A549 (cell line): ENCODE measurements around the gene ARMS2. TPM values are rescaled to one million over a fixed set of nuclear protein-coding genes. Genes with fewer than 3 reads are reported as not detected.

Source experiments
- ATAC-seq, 2 experiments: fragments of 200-7000 bp in 1 of 2; fragments of >200 bp in 1 of 2; cut with Nextera tagmentation in 1 of 2; cut with Tn5 transposase in 1 of 2; 3 replicates each; pipeline versions ENCODE4 v1.8.0 to v1.9.1; 2018 to 2020; ENCODE audit warnings: mild to moderate bottlenecking in 1 of 2, moderate library complexity in 1 of 2
- CTCF ChIA-PET: fragments of 300-600 bp; sonication (Branson Sonifier 250); formaldehyde crosslinking; extraction: SDS; loops from one replicate; lab custom pipeline; 2021; ENCODE audit warnings: antibody characterized with exemption, inconsistent platforms; lab: Yijun Ruan, JAX
- POLR2A ChIA-PET: fragments of 350-600 bp; formaldehyde crosslinking; extraction: SDS; loops from one replicate; lab custom pipeline; 2021; ENCODE audit warnings: antibody characterized with exemption, inconsistent platforms; lab: Yijun Ruan, JAX
- DNase-seq, 2 experiments: peaks; one replicate each; pipeline versions ENCODE4 v3.0.0 to v3.0.0-alpha.2; 2011 to 2016; ENCODE audit warnings: low read depth in 1 of 2, low spot score in 1 of 2
- FAIRE-seq: peaks from 2 replicates; lab custom pipeline; 2011; peaks lifted over from hg19 to GRCh38; lab: Jason Lieb, UNC
- H3K27ac ChIP-seq, 2 experiments: fragments of >200 bp; sonication (Bioruptor Twin); formaldehyde crosslinking; 3 replicates each; pipeline ENCODE4 v1.5.1; 2016 to 2017
- H3K4me1 ChIP-seq: fragments of >200 bp; sonication (Bioruptor Twin); formaldehyde crosslinking; 3 replicates; pipeline ENCODE4 v1.6.1; 2016
- H3K4me2 ChIP-seq: fragments of >200 bp; sonication (Bioruptor Twin); formaldehyde crosslinking; 3 replicates; pipeline ENCODE4 v1.6.1; 2016
- H3K4me3 ChIP-seq: fragments of >200 bp; sonication (Bioruptor Twin); formaldehyde crosslinking; 3 replicates; pipeline ENCODE4 v1.5.1; 2016
- H3K9me3 ChIP-seq: fragments of >200 bp; sonication (Bioruptor Twin); formaldehyde crosslinking; 3 replicates; pipeline ENCODE4 v1.6.1; 2016
- BHLHE40 ChIP-seq: IDR thresholded peaks from 2 replicates; pipeline ENCODE4 v1.6.1; 2012; ENCODE audit warnings: low read depth, low read length, inconsistent platforms
- CHD2 ChIP-seq: fragments of 150-350 bp; IDR thresholded peaks from 2 replicates; pipeline ENCODE4 v1.6.1; 2014; ENCODE audit warnings: low read length; ENCODE audit not compliant: partially characterized antibody
- EHMT2 ChIP-seq: fragments of 200-600 bp; sonication (generic); IDR thresholded peaks from 2 replicates; pipeline ENCODE4 v1.6.1; 2016; ENCODE audit warnings: antibody characterized with exemption, low read depth, mild to moderate bottlenecking, moderate library complexity
- ESRRA ChIP-seq: fragments of 150-350 bp; IDR thresholded peaks from 2 replicates; pipeline ENCODE4 v1.6.1; 2014; ENCODE audit warnings: mild to moderate bottlenecking, low read length, borderline replicate concordance
- FOSL2 ChIP-seq, 2 experiments: fragments of 450-650 bp in 1 of 2; fragments of >200 bp in 1 of 2; sonication (Bioruptor Twin) in 1 of 2; formaldehyde crosslinking; IDR thresholded peaks; 2 replicates each; pipeline versions ENCODE4 v1.5.0 to v1.6.1; 2016 to 2020; ENCODE audit warnings: mild to moderate bottlenecking in 1 of 2, moderate library complexity in 1 of 2
- FOXS1 ChIP-seq: fragments of 250-450 bp; sonication (Bioruptor Pico); IDR thresholded peaks from 2 replicates; pipeline ENCODE4 v1.5.0; 2020; ENCODE audit warnings: mild to moderate bottlenecking, moderate library complexity
- HDAC2 ChIP-seq: fragments of 200-600 bp; sonication (generic); IDR thresholded peaks from 2 replicates; pipeline ENCODE4 v1.6.1; 2016
- HOXB13 ChIP-seq: fragments of 250-450 bp; sonication (Bioruptor Pico); IDR thresholded peaks from 2 replicates; pipeline ENCODE4 v1.5.0; 2020; ENCODE audit warnings: low read depth, mild to moderate bottlenecking, moderate library complexity
- HOXB5 ChIP-seq: fragments of 250-450 bp; sonication (Bioruptor Pico); IDR thresholded peaks from 2 replicates; pipeline ENCODE4 v1.5.0; 2020; ENCODE audit warnings: mild to moderate bottlenecking, moderate library complexity
- JUNB ChIP-seq: fragments of >200 bp; sonication (Bioruptor Twin); formaldehyde crosslinking; IDR thresholded peaks from 2 replicates; pipeline ENCODE4 v1.6.1; 2016
- KDM5A ChIP-seq: fragments of 200-600 bp; sonication (generic); IDR thresholded peaks from 2 replicates; pipeline ENCODE4 v1.6.1; 2016; ENCODE audit warnings: antibody characterized with exemption, mild to moderate bottlenecking
- MAZ ChIP-seq: fragments of 150-350 bp; IDR thresholded peaks from 2 replicates; pipeline ENCODE4 v1.6.1; 2014; ENCODE audit warnings: antibody characterized with exemption, low read depth, low read length, borderline replicate concordance
- NR3C1 ChIP-seq: fragments of >200 bp; sonication (Bioruptor Twin); formaldehyde crosslinking; IDR thresholded peaks from 3 replicates; pipeline ENCODE4 v1.6.1; 2017
- RARB ChIP-seq: fragments of 250-450 bp; sonication (Bioruptor Pico); IDR thresholded peaks from 2 replicates; pipeline ENCODE4 v1.8.0; 2021; ENCODE audit warnings: mild to moderate bottlenecking, moderate library complexity
- TFCP2L1 ChIP-seq: fragments of 250-450 bp; sonication (Bioruptor Pico); IDR thresholded peaks from 2 replicates; pipeline ENCODE4 v1.5.0; 2021; ENCODE audit warnings: mild to moderate bottlenecking
- TP53 ChIP-seq: fragments of 250-450 bp; sonication (Bioruptor Pico); IDR thresholded peaks from 2 replicates; pipeline ENCODE4 v1.5.0; 2021; ENCODE audit warnings: mild to moderate bottlenecking, moderate library complexity
- ZC3H11A ChIP-seq: fragments of 450-650 bp; IDR thresholded peaks from 2 replicates; pipeline ENCODE4 v1.6.1; 2014; ENCODE audit warnings: antibody characterized with exemption, mild to moderate bottlenecking
- ZFP36 ChIP-seq: fragments of 450-650 bp; IDR thresholded peaks from 2 replicates; pipeline ENCODE4 v1.6.1; 2014; ENCODE audit warnings: borderline replicate concordance; ENCODE audit not compliant: partially characterized antibody
- WGBS: methylation state at CpG from one replicate; pipeline ENCODE4 v1.1.6; 2017; ENCODE audit errors: missing lambda C conversion rate; 5-methylcytosine and 5-hydroxymethylcytosine counted together
- polyA plus RNA-seq, 4 experiments: library from polyadenylated mRNA; depleted of rRNA in 3 of 4; stranded (reverse); fragments of >200 nt; fragmentation: RNase III in 1 of 4; extraction: RNeasy Plus Mini Kit Qiagen cat#74134 plus additional on column Dnase treatment in 1 of 4; gene quantifications; 2 replicates in 3 of 4; 3 replicates in 1 of 4; pipeline ENCODE4 v1.2.3, GENCODE V29; 2011 to 2017
- TF ChIP-seq, protein P1 (sequence below): fragments of >200 bp; sonication (Bioruptor Twin); formaldehyde crosslinking; IDR thresholded peaks from 2 replicates; pipeline ENCODE4 v1.6.1; 2016
- TF ChIP-seq, protein P2 (sequence below): fragments of 250-450 bp; sonication (Bioruptor Pico); IDR thresholded peaks from 2 replicates; pipeline ENCODE4 v1.5.0; 2021; ENCODE audit warnings: mild to moderate bottlenecking, moderate library complexity, borderline replicate concordance
- TF ChIP-seq, protein P3 (sequence below): fragments of 150-350 bp; IDR thresholded peaks from 2 replicates; pipeline ENCODE4 v1.6.1; 2014; ENCODE audit warnings: low read depth, mild to moderate bottlenecking, low read length
- TF ChIP-seq, protein P4 (sequence below): fragments of >200 bp; sonication (Bioruptor Twin); formaldehyde crosslinking; IDR thresholded peaks from 3 replicates; pipeline ENCODE4 v1.5.1; 2016

The ARMS2 gene
- polyA plus RNA-seq, 2 of the 4 experiments (the other 2 are of a cell fraction), result not detected

DNA sequence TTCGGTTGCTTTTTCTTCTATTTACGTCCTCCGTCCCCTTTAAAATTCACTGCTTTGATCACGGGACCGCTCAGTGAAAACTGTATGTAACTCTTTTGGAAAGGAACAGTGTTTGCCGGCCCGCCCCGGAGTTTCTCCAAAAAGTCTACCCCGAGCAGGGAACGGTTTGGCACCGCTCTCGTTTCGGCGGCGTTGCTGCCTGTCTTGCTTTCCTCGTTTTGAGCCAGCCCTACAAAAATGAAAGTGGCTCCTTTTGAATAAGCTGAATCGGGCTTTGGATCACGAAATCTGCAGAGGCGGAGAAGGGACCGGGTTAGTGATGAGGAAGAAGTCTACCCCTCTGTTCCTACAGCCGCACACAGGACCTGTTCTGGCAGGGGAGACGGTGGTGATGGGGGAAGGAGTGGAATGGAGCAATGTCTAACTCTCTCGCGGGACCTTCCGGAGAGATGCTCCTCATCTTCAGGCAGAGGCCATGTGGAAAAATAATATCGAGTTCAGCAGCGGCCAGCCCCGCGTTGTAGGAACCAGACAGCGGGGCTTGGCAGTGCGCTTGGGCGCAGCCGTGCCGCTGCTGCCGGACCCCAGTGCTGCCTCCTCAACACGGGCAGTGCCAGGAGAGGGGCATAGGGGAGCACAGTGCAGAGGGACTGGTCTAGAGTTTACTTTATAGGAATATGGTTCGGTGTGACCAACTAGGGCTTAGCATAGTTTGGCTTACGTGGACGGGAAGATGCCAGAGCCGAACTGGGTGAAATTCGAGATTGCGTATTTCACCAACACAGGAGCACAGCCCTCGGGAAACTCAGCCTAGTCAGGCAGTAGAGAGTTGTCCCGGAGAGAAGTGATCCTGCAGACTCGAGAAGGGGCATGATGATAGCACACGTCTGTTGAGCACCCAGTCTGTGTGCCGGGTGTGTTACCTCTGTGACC, 8.3 kb downstream of the ARMS2 start:
- H3K27ac ChIP-seq, result peak overlapping the region; percentile 88 to 96; a peak in 5 of 6 replicates
- ChIA-PET POLR2A (no interaction called here), CTCF (interaction anchor here (1.1 to 1.3 kb wide), 2 partner anchors 8 to 21 kb away, joined by 3 read pairs; no protein-coding TSS in a partner anchor)
- ATAC-seq, result no peak; a peak in 1 of 6 replicates
- TF ChIP-seq, protein P1, sequence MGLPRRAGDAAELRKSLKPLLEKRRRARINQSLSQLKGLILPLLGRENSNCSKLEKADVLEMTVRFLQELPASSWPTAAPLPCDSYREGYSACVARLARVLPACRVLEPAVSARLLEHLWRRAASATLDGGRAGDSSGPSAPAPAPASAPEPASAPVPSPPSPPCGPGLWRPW, result no peak
- TF ChIP-seq ESRRA (no peak), KDM5A (no peak), TP53 (CRISPR knock-in tag) (no peak), ZFP36 (no peak), MAZ (no peak), BHLHE40 (no peak), JUNB (no peak), FOXS1 (CRISPR knock-in tag) (no peak), FOSL2 (IDR thresholded peaks at IDR 0.05) (no peak), FOSL2 (CRISPR knock-in tag; IDR thresholded peaks at IDR 0.05) (no peak), TFCP2L1 (CRISPR knock-in tag) (no peak), HOXB5 (no peak), NR3C1 (no peak), ZC3H11A (no peak), CHD2 (no peak), HOXB13 (CRISPR knock-in tag) (no peak)
- TF ChIP-seq, protein P2, sequence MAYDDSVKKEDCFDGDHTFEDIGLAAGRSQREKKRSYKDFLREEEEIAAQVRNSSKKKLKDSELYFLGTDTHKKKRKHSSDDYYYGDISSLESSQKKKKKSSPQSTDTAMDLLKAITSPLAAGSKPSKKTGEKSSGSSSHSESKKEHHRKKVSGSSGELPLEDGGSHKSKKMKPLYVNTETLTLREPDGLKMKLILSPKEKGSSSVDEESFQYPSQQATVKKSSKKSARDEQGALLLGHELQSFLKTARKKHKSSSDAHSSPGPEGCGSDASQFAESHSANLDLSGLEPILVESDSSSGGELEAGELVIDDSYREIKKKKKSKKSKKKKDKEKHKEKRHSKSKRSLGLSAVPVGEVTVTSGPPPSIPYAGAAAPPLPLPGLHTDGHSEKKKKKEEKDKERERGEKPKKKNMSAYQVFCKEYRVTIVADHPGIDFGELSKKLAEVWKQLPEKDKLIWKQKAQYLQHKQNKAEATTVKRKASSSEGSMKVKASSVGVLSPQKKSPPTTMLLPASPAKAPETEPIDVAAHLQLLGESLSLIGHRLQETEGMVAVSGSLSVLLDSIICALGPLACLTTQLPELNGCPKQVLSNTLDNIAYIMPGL (CRISPR knock-in tag), result no peak
- no peak for DNase-seq
- WGBS, result 84% methylated on average over 47 of the region's 47 CpGs
- FAIRE-seq, result no peak
- H3K9me3 ChIP-seq, result no peaks in the 10 kb centered on the region
- peaks cover 8% of the 10 kb centered on the region for H3K4me1 ChIP-seq
- H3K4me2 ChIP-seq, result peak overlapping the region; percentile 100
- peak overlapping the region; percentile 82 for H3K4me3 ChIP-seq

DNA sequence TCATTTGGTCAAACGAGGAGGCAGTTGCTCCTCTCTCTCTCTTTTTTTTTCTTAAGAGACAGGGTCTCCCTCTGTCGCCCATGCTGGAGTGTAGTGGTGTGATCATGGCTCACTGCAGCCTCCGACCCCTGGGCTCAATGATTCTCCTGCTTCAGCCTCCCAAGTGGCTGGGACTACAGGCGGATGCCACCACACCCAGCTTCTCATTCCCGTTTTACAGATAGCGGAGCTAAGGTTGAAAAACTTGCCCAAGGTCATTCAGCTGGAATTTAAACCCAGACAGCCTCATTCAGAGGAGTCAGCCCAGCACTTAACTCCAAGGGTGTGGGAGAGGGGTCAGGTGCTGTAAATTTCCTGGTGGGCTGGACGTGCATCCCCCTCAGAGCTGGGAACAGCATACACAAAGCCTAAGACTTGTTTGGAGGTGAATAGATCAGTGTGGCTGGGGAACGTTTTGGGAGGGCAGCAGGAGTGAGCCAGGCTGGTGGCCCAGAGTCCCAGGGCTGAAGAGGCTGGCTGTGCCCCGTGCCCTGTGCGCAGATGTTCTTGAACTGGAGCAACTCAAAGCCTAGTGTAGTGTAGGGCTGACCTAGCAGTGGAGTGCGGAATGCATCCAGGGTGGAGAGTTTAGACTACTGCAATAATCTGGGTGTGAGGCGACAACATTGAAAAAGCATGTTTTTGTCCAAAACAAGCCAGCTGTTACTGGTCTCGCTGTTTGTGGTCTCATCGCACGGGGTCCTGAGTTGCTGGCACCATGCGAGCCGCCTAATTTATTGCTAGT, 9.2 kb downstream of the ARMS2 start:
- CTCF ChIA-PET, result no interaction called here
- Histone ChIP-seq H3K4me3 (no peak overlapping the region), H3K27ac (no peak overlapping the region), H3K9me3 (no peaks in the 10 kb centered on the region)
- ATAC-seq (no peak), DNase-seq (no peak)
- no peak for TF ChIP-seq RARB
- TF ChIP-seq BHLHE40, result no peak
- TF ChIP-seq, protein P3, sequence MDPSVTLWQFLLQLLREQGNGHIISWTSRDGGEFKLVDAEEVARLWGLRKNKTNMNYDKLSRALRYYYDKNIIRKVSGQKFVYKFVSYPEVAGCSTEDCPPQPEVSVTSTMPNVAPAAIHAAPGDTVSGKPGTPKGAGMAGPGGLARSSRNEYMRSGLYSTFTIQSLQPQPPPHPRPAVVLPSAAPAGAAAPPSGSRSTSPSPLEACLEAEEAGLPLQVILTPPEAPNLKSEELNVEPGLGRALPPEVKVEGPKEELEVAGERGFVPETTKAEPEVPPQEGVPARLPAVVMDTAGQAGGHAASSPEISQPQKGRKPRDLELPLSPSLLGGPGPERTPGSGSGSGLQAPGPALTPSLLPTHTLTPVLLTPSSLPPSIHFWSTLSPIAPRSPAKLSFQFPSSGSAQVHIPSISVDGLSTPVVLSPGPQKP, result no peak
- TF ChIP-seq, protein P4, sequence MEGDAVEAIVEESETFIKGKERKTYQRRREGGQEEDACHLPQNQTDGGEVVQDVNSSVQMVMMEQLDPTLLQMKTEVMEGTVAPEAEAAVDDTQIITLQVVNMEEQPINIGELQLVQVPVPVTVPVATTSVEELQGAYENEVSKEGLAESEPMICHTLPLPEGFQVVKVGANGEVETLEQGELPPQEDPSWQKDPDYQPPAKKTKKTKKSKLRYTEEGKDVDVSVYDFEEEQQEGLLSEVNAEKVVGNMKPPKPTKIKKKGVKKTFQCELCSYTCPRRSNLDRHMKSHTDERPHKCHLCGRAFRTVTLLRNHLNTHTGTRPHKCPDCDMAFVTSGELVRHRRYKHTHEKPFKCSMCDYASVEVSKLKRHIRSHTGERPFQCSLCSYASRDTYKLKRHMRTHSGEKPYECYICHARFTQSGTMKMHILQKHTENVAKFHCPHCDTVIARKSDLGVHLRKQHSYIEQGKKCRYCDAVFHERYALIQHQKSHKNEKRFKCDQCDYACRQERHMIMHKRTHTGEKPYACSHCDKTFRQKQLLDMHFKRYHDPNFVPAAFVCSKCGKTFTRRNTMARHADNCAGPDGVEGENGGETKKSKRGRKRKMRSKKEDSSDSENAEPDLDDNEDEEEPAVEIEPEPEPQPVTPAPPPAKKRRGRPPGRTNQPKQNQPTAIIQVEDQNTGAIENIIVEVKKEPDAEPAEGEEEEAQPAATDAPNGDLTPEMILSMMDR, result no peak
- TF ChIP-seq HDAC2, result no peak
- no peak for TF ChIP-seq EHMT2
- no peak for TF ChIP-seq FOXS1 (CRISPR knock-in tag)
- TF ChIP-seq, all 56 proteins: peak for 0
- no peak overlapping the region; the same call in 2 of the 3 replicates for H3K4me2 ChIP-seq
- no peak for FAIRE-seq
- POLR2A ChIA-PET, result no interaction called here
- H3K4me1 ChIP-seq, result peaks cover 17% of the 10 kb centered on the region
- WGBS, result 87% methylated on average over 16 of the region's 17 CpGs
